NCI-H1930 (cell line): ENCODE results near the gene PYGB.

Experiments used
- DNase-seq, 2 experiments: peaks; one replicate each; lab custom pipeline; 2025; lab: John Stamatoyannopoulos, UW

Gene PYGB

DNA sequence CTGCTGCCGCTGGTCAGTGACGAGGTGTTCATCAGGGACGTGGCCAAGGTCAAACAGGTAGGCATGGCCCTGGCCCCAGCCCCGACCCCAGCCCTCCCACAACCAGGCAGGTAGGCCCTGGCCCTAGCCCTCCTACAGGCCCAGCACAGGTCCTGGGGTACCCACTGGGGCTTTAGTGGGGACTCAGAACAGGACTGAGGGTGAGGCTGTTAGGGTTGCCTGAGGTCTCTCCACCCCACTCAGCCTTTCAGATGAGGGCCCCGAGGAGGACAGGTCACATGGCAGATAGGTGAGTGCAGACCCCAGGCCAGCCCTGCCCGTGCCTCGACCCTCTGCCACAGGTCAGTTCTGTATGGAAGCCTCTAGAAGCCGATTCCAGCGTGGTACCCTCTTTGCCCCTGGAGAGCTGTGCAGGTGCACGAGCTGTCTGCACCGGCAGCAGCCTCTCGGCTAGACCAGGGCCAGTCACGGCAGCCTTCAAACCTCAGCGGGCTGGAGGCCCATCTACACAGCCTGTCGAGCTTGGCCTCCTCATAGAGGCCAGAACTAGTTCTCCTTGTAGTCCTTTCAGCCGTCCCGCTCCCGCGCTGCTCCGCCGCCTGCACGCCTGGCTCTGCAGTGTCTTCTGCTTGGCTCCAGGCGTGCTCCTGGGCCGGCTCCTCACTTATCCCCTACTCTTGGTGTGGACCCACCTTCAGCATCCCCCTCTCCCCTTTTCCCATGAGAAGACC, 35.5 kb downstream of the PYGB start:
- no peak for DNase-seq

DNA sequence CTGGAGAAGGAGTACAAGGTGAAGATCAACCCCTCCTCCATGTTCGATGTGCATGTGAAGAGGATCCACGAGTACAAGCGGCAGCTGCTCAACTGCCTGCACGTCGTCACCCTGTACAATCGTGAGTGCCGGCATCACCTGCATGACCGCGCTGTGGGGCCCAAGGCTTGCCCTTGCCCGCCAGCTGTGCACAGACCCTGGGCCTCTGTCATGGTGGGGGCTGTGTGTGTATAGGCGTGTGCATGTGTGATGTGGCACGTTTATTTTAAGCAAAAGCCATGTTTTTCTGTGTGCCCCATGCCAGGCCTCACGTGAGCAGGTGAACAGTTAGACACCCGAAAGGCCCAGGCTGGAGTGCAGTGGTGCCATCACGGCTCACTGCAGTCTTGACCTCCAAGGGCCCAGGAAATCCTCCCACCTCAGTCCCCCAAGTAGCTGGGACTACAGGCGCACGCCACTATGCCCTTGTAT, 36.3 kb downstream of the PYGB start:
- DNase-seq: no peak

DNA sequence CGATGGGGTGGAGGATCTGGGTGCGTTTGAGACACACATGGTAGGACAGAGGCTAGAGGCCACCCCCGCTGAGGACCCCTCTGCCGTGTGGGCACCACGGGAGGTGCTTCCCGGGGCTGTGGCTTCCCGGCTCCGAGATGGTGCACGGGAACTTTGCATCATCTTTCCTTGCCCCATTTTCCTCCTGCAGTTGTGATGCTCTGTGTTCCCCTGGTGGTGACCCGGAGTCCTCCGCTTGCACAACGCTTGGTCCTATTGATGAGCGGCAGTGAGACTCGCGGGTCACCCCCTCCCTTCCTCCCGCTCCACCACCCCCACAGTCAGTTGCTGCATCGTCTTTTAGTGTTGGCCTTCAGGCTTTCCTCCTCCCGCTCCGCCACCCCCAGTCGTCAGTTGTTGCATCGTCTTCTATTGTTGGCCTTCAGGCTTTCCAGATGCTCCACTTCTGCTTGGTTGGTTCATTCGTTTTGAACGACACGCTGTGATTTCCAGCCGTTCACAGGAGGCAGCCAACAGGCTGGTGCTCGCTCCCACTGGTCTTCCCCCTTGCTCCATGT, 37.3 kb downstream of the PYGB start:
- DNase-seq: no peak

DNA sequence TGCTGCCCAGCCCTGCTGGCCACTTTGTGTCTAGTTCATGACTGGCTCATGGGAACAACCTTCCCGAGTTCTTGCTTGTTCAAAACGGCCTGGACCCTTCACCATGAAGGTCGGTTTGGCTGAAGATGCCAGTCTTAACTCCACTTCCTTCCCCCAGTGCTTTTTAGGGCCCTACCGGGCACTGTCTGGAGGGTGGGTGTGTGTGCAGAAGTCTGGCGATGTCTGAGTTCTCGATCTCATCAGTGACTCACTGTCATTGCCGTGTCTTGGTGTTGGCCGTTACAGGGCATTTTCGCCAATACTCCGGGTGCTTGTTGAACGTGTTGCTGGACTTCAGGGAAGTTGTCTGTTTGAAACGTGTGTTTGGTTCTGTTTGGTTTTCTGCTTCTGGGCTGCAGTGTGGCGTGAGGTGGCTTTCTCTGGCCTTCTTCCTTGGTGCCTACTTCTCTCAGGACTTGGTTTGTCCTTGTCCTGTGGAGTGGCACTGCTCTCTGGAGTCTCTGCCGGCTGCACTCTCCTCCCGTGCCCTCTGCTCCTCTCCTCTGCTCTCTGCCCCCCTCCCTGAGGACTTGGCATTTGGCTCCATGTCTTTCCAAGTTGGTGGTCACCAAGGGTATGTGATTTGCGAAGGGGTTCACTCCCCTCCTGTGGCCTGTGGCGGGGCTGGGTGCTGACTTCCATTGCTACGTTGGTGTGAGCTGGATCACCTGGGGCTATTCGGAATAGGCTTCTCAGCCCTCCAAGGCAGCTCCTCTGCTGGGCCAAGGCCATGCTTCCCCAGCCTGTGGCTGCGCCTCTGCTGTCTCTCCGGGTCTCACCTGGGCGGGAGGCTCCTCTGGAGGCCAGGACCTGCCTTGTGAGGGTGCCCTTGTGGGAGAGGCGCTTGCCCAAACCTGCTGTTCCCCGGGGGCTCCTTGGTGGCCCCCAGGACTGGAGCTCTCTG, 38.2 kb downstream of the PYGB start:
- DNase-seq: no peak

DNA sequence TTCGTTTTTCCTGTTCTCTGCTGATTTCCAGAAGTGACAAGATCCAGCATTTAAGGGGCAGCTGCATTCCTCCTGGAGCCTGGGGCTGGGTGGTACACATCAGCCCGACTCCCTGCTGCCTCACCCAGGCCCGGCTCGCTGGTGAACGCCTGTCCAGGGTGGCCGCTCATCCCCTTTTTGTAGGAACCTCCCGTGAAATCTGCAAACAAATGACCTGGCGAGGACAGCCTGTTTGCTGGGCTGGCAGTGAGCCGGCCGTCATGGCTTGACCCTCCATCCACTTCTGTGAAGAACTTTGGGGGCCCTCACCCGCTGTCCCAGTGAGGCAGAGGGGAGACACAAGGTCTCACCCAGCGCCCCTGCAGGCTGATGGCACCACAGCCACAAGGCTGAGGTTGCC, 39.0 kb downstream of the PYGB start:
- DNase-seq: no peak

DNA sequence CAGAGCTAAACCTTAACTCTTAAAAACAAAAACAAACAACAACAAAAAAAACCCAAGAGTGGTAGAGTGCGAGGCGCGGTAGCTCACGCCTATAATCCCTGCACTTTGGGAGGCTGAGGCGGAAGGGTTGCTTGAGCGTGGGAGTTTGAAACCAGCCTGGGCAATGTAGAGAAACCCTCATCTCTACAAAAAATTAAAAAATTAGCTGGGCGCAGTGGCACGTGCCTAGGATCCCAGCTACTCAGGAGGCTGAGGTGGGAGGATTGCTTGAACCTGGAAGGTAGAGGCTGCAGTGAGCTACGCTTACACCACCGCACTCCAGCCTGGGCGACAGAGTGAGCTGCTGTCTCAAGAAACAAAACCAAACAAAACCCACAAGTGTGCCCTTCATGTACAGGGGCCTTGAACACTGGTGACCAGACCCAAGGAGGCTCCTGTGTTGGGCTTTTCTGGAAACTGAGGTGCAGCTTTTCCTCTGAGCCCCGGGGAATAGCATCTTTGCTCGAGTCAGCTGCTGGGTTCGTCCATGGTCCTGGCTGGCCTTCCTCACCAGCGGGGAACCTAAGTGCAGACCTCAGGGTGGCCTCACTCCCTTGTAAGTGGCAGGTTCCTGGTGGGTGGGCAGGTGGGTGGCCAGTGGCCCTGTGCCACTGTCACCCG, 39.9 kb downstream of the PYGB start:
- no peak for DNase-seq

DNA sequence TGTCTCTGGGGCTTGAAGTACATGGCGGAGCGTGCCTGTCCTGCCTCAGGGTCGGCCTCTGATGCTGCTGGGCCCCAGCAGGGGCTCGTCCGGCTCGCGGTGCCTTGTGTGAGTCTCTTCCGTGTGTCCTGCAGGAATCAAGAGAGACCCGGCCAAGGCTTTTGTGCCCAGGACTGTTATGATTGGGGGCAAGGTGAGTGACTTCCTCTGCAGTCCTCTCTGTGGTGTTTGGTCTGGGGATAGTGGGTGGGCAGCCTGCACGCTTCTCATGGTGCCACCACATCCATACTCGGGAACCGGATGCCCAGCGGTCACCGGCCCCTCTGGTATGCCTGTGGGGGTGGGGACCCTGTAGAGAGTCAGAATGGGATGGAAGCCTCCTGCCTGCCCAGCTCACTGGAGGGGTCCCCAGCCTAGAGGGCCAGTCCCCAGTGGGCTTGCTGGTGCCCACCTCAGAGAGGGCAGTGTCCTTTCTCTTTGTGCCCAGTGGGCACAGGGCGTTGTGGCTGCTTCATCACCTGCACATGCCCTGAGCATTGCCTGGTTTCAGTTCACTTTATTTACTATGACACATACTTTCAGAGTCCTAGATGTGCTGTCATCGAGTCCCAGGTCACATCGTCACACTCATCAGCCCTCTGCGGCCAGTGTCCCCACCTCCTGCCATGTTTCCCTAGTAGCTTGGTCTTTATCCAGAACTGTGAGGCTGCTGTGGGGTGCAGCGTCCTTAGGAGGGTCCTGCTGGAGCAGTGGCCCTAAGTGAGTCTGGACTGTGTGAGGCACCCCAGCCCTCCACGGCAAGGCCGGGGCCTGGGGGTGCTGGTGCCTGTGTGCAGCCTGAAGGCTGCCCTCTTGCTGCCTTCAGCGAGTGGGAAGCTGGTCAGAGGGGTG, 40.7 kb downstream of the PYGB start:
- DNase-seq: no peak

DNA sequence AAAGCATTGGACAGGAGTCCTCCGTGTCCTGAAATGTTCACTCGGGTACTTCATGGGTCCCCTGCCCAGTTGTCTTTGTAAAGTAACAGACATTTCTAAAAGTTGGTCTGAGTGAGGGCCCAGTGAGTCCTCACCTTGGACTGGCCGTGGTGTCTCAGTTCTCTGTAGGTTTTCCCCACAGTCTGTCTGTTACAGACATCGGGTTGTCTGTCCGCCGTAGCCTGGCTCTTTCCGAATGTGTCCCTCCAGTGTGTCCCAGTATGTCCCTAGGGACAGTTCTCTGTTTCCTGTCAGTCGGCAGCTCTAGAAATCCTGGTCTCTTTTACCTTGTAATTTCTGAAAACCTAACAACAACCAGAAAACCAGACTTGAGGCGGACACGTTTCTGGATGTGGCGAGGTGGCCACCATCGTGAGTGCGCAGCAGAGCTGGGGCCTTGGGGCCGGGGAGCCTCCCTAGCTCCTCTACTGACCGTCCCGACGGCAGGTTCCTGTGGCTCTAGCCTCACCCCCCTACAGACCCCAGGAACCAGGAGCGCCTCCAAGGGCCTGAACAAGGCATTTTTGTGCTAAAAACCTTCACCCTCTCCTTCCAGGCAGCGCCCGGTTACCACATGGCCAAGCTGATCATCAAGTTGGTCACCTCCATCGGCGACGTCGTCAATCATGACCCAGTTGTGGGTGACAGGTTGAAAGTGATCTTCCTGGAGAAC, 42.2 kb downstream of the PYGB start:
- no peak for DNase-seq

DNA sequence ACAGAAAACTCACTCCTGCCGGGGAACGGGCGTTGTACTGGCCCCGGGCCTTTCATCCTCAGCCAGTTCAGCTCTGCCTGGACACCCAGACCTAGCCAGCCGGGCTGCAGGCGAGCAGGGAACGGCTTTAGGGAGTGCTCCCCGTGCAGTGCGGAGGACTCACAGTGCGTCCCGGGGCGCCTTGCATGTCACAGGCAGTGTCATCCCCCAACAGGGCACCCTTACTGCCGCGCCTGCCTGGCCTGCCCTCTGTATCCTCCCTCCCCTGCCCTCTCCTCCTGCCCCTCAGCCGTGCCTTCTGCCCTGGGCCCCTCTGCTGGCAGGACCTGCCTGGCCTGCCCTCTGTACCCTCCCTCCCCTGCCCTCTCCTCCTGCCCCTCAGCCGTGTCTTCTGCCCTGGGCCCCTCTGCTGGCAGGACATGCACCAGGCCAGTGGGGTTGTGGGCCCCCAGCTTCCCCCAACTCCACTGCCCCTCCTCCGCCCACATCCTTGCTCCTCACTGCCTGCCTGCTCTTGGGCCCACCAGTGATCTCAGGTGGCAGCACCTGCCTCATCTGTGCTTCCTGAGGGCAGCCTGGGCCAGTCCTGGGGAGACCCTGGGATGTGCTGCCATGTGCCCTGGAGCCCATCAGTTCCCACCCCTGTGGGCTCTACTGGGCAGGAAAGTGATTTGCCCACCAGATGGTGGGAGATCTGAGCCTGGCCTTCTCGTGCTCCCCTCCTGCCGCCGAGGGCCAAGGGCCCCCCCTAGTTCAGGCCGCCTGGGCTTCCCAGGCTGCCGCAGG, 43.0 kb downstream of the PYGB start:
- no peak for DNase-seq

DNA sequence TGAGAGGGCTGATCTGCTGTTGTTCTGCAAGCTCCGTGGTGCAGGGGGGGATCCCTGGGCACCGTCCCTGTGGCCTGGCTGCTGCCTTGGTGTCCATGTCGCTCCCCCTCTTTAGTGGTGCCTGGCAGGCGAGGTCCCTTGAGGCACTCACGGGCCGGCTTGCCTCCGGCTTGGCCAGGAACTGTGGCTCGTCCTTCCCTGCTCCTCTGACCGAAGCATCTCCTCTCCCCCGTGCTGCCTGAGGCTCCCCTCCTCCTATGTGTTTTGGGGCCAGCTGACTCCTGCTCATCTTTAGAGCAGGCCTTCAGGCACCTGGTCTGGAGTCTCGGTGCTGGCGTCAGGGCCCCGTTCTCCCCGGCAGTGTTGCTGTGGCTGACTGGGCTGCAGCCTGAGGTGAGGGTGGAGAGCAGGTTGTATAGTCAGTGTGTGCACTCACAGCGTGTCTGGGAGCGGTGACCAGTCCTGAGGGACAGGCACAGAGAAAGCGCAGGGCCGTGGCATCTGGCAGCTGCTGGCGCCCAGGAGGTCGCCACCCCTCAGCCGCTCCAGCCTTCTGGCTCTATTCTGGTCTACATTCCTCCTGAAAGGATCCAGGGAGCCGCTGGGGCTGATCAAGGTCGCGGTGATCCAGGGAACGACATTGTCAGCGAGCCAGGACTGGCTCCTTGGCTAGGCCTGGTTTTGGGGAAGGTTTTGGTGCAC, 43.7 kb downstream of the PYGB start:
- no peak for DNase-seq

DNA sequence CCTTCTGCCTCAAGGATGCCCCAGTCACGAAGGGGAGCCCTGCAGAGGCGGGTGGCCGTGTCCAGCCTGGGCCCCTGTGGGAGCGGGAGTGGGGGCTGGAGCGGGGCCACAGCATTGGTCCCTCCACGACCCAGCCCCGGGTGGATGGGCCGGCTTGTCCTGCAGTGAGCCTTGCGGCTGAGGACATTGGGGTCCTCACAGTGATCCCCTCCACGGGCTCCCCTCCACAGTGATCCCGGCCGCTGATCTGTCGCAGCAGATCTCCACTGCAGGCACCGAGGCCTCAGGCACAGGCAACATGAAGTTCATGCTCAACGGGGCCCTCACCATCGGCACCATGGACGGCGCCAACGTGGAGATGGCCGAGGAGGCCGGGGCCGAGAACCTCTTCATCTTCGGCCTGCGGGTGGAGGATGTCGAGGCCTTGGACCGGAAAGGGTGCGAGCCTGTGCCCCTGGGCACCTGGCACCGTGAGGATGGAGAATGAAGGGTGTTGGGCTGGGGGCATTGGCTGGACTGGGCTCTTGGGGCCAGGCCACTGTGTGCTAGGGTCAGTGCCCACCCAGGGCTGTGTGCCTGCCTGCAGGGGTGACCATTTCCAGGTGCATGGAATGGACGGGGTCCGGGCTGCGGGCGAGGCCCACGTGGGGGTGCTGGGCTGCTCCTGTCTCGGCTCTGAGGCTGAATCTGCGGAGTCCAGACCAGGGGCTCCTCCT, 44.4 kb downstream of the PYGB start:
- no peak for DNase-seq

DNA sequence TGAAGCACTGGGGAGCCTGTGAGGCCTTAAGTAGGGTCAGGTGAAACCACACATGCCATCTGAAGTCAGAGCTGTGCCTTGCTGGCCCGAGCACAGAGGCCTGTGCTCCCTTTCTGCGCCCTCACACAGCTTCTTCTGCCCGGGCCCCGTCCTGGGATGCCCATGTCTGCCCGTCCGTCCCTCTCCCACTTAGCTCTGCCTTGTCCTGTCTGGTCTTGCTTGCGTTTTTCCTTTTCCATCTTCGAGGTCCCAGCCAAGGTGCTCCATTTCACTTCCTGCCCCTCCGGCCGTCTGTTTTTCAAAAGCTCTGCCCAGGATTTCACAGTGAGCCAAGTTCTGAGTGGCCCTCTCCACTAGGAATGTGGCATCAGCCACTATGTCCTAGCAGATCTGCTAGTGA, 45.6 kb downstream of the PYGB start:
- DNase-seq: no peak

DNA sequence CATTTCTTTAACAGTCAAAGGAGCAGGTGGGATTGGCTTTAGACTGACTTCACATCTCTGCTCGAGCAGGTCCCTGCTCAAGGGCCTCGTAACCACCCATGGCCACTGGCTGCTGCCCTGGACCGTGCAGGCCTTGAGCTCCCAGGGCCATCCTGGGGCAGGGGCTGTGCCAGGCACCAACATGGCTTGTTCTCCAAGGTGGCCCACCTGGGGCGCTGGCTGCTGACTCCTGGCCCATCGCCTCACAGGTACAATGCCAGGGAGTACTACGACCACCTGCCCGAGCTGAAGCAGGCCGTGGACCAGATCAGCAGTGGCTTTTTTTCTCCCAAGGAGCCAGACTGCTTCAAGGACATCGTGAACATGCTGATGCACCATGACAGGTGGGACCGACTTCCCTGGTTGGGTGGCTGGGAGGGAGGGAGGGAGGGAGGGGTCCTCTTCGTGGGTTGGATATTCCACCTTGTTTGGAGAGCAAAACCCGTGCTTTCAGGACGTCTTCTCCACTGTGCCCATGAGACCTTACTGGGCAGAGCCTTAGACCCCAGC, 46.1 kb downstream of the PYGB start:
- DNase-seq: no peak

DNA sequence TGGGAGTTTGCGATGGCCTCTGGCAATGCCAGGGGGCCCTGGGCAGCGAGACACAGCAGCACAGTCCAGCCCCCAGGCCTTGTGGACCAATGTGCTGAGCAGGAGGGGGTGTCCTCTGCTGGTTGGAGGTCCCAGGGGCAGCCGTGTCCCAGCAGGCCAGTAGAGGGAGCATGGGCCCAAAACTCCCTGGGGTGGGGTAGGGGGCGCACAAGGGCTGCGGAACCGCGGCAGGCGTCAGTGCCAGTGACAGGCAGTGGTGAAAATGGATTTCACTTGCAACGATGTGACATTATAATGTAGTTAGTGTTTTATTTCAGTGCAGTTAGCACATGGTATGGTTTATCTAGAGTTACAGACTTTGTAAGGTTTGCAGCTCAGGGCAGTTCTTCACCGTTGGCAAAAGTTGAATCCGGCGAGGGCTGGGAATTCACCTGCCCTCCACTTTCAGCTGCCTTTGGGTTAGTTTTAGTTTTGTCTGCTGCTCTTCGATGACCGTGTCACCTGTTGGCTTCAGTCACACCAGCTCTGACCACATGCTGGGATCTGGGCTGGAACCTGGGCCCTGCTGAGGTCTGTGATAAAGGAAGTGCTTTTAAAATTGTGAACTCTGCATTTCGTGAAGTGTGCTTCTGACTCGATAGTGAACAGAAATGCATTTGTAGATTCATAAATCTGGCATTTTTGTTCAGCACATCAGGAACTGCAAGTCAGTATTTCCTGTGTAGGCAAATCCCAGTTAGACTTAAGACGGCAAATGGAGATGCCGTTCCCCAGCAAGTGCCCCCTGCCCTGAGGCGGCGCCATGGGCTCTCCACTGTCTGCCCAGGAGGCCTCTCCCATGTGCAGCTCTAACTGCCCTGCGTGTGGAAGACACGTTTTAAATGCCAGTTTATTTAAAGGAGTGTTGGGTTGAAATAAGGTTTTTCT, 46.8 kb downstream of the PYGB start:
- peak; percentile 28 to 48 for DNase-seq

DNA sequence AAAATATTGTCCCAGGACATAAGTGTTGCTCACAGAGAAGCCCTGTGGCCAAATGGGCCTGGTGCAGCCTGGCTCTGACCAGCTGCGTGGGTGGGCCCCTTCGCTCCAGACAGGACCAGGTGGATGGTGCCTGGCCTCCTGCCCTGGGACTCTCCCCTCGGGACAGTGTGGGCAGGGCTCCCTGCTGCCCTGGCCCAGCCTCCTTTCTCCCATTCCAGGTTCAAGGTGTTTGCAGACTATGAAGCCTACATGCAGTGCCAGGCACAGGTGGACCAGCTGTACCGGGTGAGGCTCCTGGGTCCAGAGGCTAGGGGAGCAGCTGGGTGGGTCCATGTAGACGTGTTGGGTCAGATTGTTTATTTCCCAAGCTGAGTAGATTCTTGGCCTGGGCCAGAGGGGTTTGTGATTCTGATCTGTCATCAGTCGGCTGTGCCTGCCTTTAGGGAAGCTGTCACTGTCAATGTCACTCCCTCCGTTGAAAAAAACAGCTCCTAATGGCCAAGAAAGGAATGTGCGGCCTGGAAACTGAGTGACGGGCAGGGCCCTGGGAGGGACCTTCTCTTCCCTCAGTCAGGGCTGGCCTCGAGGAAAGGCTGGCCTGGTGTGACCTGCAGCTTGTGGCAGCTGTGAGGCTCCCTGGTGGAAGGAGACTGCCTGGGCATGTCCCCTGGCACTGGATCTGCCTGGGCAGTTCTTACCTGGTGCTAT, 47.7 kb downstream of the PYGB start:
- no peak for DNase-seq
